Smooth muscle cell (in vitro differentiated cells): ENCODE data around the gene RMI2. TPM values are rescaled to one million over a fixed set of nuclear protein-coding genes. Genes with fewer than 3 reads are reported as not detected.
"Not testable (repeated sequence)": the region's sequence is repeated elsewhere in the genome, so short reads cannot be mapped to it uniquely, and the experiment has no call there.

ENCODE experiments used
- DNase-seq: peaks from one replicate; lab custom pipeline; 2025; ENCODE audit not compliant: unreplicated experiment; lab: John Stamatoyannopoulos, UW
- H2AFZ ChIP-seq: fragments of 200-600 bp; sonication (generic); 2 replicates; pipeline ENCODE4 v1.6.0; 2016; ENCODE audit warnings: antibody characterized with exemption, low read depth, mild to moderate bottlenecking
- H3F3A ChIP-seq: fragments of 200-600 bp; sonication (generic); 2 replicates; pipeline ENCODE4 v1.6.0; 2017; ENCODE audit warnings: antibody characterized with exemption, low read depth
- H3K27ac ChIP-seq: fragments of 200-600 bp; sonication (generic); 2 replicates; pipeline ENCODE4 v1.5.1; 2016; ENCODE audit warnings: low read depth, mild to moderate bottlenecking
- H3K27me3 ChIP-seq: fragments of 200-600 bp; sonication (generic); 2 replicates; pipeline ENCODE4 v1.6.1; 2016; ENCODE audit warnings: low read depth, mild to moderate bottlenecking
- H3K36me3 ChIP-seq: fragments of 200-600 bp; sonication (generic); 2 replicates; pipeline ENCODE4 v1.5.1; 2016; ENCODE audit warnings: low read depth
- H3K4me1 ChIP-seq: fragments of 200-600 bp; sonication (generic); 2 replicates; pipeline ENCODE4 v1.5.1; 2016; ENCODE audit warnings: low read depth
- H3K4me2 ChIP-seq: fragments of 200-600 bp; sonication (generic); 2 replicates; pipeline ENCODE4 v1.6.0; 2016; ENCODE audit warnings: mild to moderate bottlenecking
- H3K4me3 ChIP-seq: fragments of 200-600 bp; sonication (generic); 2 replicates; pipeline ENCODE4 v1.5.1; 2016; ENCODE audit warnings: mild to moderate bottlenecking
- H3K79me2 ChIP-seq: fragments of 200-600 bp; sonication (generic); 2 replicates; pipeline ENCODE4 v1.6.0; 2016; ENCODE audit warnings: low read depth, mild to moderate bottlenecking
- H3K9ac ChIP-seq: fragments of 200-600 bp; sonication (generic); 2 replicates; pipeline ENCODE4 v1.6.0; 2016; ENCODE audit warnings: low read depth
- H3K9me3 ChIP-seq: fragments of 200-600 bp; sonication (generic); replicated peaks from 2 replicates; pipeline ENCODE4 v1.5.1; 2016; ENCODE audit warnings: low read depth
- H4K20me1 ChIP-seq: fragments of 200-600 bp; sonication (generic); 2 replicates; pipeline ENCODE4 v1.6.0; 2016; ENCODE audit warnings: low read depth
- WGBS: methylation state at CpG from one replicate; pipeline ENCODE4 v1.1.7; 2016; ENCODE audit warnings: low lambda C conversion rate; 5-methylcytosine and 5-hydroxymethylcytosine counted together
- polyA plus RNA-seq: library from polyadenylated mRNA; unstranded; fragments of >200 nt; fragmentation: Nextera tagmentation; extraction: Ambion mirVana; gene quantifications from 2 replicates; pipeline ENCODE4 v1.2.1, GENCODE V29; 2016
- total RNA-seq: library from RNA; depleted of rRNA; stranded (reverse); fragments of >200 nt; gene quantifications from 2 replicates; pipeline ENCODE4 v1.2.3, GENCODE V29; 2014
- TF ChIP-seq, protein P1 (sequence below): fragments of 200-600 bp; sonication (generic); IDR thresholded peaks from 2 replicates; pipeline ENCODE4 v1.5.1; 2017; ENCODE audit warnings: borderline replicate concordance, mild to moderate bottlenecking, antibody characterized with exemption; ENCODE audit not compliant: insufficient read depth, poor library complexity, severe bottlenecking

RMI2 gene
- total and polyA plus RNA-seq, 2 experiments from 2014 or later: 6.1 to 11.3 TPM

GRCh38 chr16:11374255-11374654 is 29.0 kb downstream of the RMI2 start:
- Histone ChIP-seq H3K36me3 (no peaks in the 10 kb centered on the region), H3K4me1 (no peaks in the 10 kb centered on the region), H3K9me3 (no peaks in the 10 kb centered on the region), H3K9ac (no peak overlapping the region), H3F3A (no peaks in the 10 kb centered on the region), H3K27me3 (no peaks in the 10 kb centered on the region), H3K4me3 (no peak overlapping the region), H3K4me2 (no peak overlapping the region), H3K27ac (no peak overlapping the region), H3K79me2 (no peaks in the 10 kb centered on the region), H4K20me1 (no peaks in the 10 kb centered on the region), H2AFZ (no peak overlapping the region)
- 92% methylated on average over 4 of the region's 4 CpGs for WGBS
- no peak for DNase-seq
- TF ChIP-seq, protein P1, sequence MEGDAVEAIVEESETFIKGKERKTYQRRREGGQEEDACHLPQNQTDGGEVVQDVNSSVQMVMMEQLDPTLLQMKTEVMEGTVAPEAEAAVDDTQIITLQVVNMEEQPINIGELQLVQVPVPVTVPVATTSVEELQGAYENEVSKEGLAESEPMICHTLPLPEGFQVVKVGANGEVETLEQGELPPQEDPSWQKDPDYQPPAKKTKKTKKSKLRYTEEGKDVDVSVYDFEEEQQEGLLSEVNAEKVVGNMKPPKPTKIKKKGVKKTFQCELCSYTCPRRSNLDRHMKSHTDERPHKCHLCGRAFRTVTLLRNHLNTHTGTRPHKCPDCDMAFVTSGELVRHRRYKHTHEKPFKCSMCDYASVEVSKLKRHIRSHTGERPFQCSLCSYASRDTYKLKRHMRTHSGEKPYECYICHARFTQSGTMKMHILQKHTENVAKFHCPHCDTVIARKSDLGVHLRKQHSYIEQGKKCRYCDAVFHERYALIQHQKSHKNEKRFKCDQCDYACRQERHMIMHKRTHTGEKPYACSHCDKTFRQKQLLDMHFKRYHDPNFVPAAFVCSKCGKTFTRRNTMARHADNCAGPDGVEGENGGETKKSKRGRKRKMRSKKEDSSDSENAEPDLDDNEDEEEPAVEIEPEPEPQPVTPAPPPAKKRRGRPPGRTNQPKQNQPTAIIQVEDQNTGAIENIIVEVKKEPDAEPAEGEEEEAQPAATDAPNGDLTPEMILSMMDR: no peak

GRCh38 chr16:11377154-11377553 is 31.9 kb downstream of the RMI2 start:
- no peaks in the 10 kb centered on the region for H3K27me3 ChIP-seq
- H3K79me2 ChIP-seq: no peaks in the 10 kb centered on the region
- no peak overlapping the region for H3K4me3 ChIP-seq
- no peak overlapping the region for H3K9ac ChIP-seq
- no peak for DNase-seq
- H3K4me2 ChIP-seq: no peak overlapping the region
- no peak overlapping the region for H2AFZ ChIP-seq
- H3K27ac ChIP-seq: no peak overlapping the region
- H3K36me3 ChIP-seq: no peaks in the 10 kb centered on the region
- TF ChIP-seq, protein P1: no peak
- WGBS: 97% methylated on average over 3 of the region's 3 CpGs
- no peaks in the 10 kb centered on the region for H4K20me1 ChIP-seq
- H3K4me1 ChIP-seq: no peaks in the 10 kb centered on the region
- no peaks in the 10 kb centered on the region for H3K9me3 ChIP-seq
- no peaks in the 10 kb centered on the region for H3F3A ChIP-seq

DNA sequence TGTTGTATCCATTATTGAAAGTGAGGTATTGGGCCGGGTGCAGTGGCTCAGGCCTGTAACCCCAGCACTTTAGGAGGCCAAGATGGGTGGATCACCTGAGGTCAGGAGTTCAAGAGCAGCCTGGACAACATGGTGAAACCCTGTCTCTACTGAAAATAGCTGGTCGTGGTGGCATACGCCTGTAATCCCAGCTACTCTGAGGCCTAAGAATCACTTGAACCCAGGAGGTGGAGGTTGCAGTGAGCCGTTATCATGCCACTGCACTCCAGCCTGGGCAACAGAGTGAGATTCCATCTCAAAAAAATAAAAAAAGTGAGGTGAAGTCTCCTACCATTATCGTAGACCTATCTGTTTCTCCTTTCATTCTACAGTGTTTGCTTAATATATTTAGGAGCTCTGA is 33.7 kb downstream of the RMI2 start:
- H3K36me3 ChIP-seq, H3K4me3 ChIP-seq, DNase-seq, H3K27me3 ChIP-seq, H2AFZ ChIP-seq, H3K4me1 ChIP-seq, H3K9ac ChIP-seq, H3K4me2 ChIP-seq, H3F3A ChIP-seq, H3K79me2 ChIP-seq, H4K20me1 ChIP-seq, H3K9me3 ChIP-seq, H3K27ac ChIP-seq: not testable (repeated sequence)
- 94% methylated on average over 5 of the region's 5 CpGs for WGBS

DNA sequence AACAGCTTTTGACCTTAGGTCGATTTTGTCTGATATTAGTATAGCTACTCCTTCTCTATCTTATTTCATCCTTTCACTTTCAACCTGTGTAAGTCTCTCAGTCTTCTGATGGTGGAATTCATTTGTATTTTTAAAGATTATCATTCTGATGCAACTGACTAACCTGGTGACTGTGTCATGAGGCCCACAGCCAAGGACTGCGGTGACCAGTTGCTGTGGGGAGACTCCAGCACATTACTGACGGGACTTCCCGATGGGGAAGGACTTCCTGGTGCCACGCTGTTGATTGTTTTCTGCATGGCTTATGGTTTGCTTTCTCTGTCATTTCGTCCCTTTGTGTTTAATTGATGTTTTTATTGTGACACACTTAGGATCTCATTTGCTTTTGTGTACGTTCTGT is 34.2 kb downstream of the RMI2 start:
- DNase-seq: no peak
- Histone ChIP-seq H3K4me3 (no peak overlapping the region), H3K79me2 (no peaks in the 10 kb centered on the region), H2AFZ (no peak overlapping the region), H3K27ac (no peak overlapping the region), H3K27me3 (no peaks in the 10 kb centered on the region), H3K4me1 (no peaks in the 10 kb centered on the region), H3K4me2 (no peak overlapping the region), H3K9ac (no peak overlapping the region), H3F3A (no peaks in the 10 kb centered on the region), H3K9me3 (no peaks in the 10 kb centered on the region), H3K36me3 (no peaks in the 10 kb centered on the region), H4K20me1 (no peaks in the 10 kb centered on the region)
- WGBS: 92% methylated on average over 7 of the region's 7 CpGs
- TF ChIP-seq, protein P1: no peak
